Liver (tissue), 9 donors: ENCODE data around the gene RELL1. TPM values are rescaled to one million over a fixed set of nuclear protein-coding genes. Genes with fewer than 3 reads are reported as not detected.

ENCODE experiments used
- DNase-seq: peaks from one replicate; pipeline ENCODE4 v3.0.0-alpha.2; 2017; ENCODE audit warnings: low spot score
- H3K27ac ChIP-seq, 2 donors: one replicate each; pipeline ENCODE4 v1.7.0; 2013; ENCODE audit warnings: inconsistent platforms in 2 of 2, low read length in 2 of 2, control low read depth in 1 of 2, low read depth in 1 of 2, mild to moderate bottlenecking in 1 of 2
- H3K27me3 ChIP-seq, 4 donors: one replicate each; pipeline versions ENCODE4 v1.6.1 to v1.7.0; 2013; ENCODE audit warnings: low read length in 3 of 4, inconsistent platforms in 1 of 4, mild to moderate bottlenecking in 1 of 4, moderate library complexity in 1 of 4; ENCODE audit not compliant: control insufficient read depth in 4 of 4, insufficient read depth in 4 of 4
- H3K36me3 ChIP-seq, 4 donors: one replicate each; pipeline versions ENCODE4 v1.6.1 to v1.7.0; 2013; ENCODE audit warnings: low read length in 3 of 4, mild to moderate bottlenecking in 3 of 4, low read depth in 1 of 4, moderate library complexity in 1 of 4; ENCODE audit not compliant: control insufficient read depth in 4 of 4, insufficient read depth in 3 of 4
- H3K4me1 ChIP-seq, 4 donors: one replicate each; pipeline versions ENCODE4 v1.6.1 to v1.7.0; 2013; ENCODE audit warnings: low read length in 3 of 4, mild to moderate bottlenecking in 3 of 4, moderate library complexity in 1 of 4; ENCODE audit not compliant: control insufficient read depth in 4 of 4, insufficient read depth in 4 of 4
- H3K4me3 ChIP-seq, 3 donors: one replicate each; pipeline versions ENCODE4 v1.6.1 to v1.7.0; 2013; ENCODE audit warnings: low read length in 3 of 3, control low read depth in 1 of 3, low read depth in 1 of 3, mild to moderate bottlenecking in 1 of 3
- H3K9ac ChIP-seq, 2 donors: one replicate each; pipeline ENCODE4 v1.7.0; 2013; ENCODE audit warnings: low read length in 2 of 2, mild to moderate bottlenecking in 2 of 2, moderate library complexity in 2 of 2, control low read depth in 1 of 2, low read depth in 1 of 2
- H3K9me3 ChIP-seq, 4 donors: one replicate each; pipeline versions ENCODE4 v1.6.1 to v1.7.0; 2013; ENCODE audit warnings: low read length in 3 of 4; ENCODE audit not compliant: control insufficient read depth in 4 of 4
- EGR1 ChIP-seq, 2 donors: IDR thresholded peaks; 2 replicates each; pipeline ENCODE4 v1.6.1; 2016 to 2018; ENCODE audit warnings: antibody characterized with exemption in 2 of 2, low read depth in 2 of 2
- FOXA1 ChIP-seq: IDR thresholded peaks from 2 replicates; pipeline ENCODE4 v1.6.1; 2016; ENCODE audit warnings: antibody characterized with exemption
- FOXA2 ChIP-seq: IDR thresholded peaks from 2 replicates; pipeline ENCODE4 v1.6.1; 2016; ENCODE audit warnings: antibody characterized with exemption
- GABPA ChIP-seq, 2 donors: IDR thresholded peaks in 1 of 2; conservative IDR thresholded peaks in 1 of 2; 2 replicates each; pipeline ENCODE4 v1.6.1; 2016; ENCODE audit warnings: antibody characterized with exemption in 2 of 2, mild to moderate bottlenecking in 1 of 2, moderate library complexity in 1 of 2
- HNF4A ChIP-seq, 2 donors: conservative IDR thresholded peaks; 2 replicates each; pipeline ENCODE4 v1.6.1; 2016; ENCODE audit warnings: antibody characterized with exemption in 2 of 2, mild to moderate bottlenecking in 2 of 2
- JUND ChIP-seq, 2 donors: IDR thresholded peaks; 2 replicates each; pipeline ENCODE4 v1.6.1; 2016; ENCODE audit warnings: antibody characterized with exemption in 2 of 2
- NR2F2 ChIP-seq: IDR thresholded peaks from 2 replicates; pipeline ENCODE4 v1.6.1; 2016; ENCODE audit warnings: antibody characterized with exemption
- RXRA ChIP-seq, 2 donors: IDR thresholded peaks; 2 replicates each; pipeline ENCODE4 v1.6.1; 2017 to 2018; ENCODE audit warnings: antibody characterized with exemption in 2 of 2, mild to moderate bottlenecking in 1 of 2
- TAF1 ChIP-seq: conservative IDR thresholded peaks from 2 replicates; pipeline ENCODE4 v1.6.1; 2016; ENCODE audit warnings: antibody characterized with exemption, mild to moderate bottlenecking
- YY1 ChIP-seq: IDR thresholded peaks from 2 replicates; pipeline ENCODE4 v1.6.1; 2016; ENCODE audit warnings: antibody characterized with exemption, mild to moderate bottlenecking
- ZBTB33 ChIP-seq: IDR thresholded peaks from 2 replicates; pipeline ENCODE4 v1.6.1; 2016; ENCODE audit warnings: antibody characterized with exemption
- WGBS: extraction: QIAGEN DNeasy Blood & Tissue Kit; methylation state at CpG from one replicate; pipeline ENCODE4 v1.1.7; 2013; 5-methylcytosine and 5-hydroxymethylcytosine counted together
- polyA plus RNA-seq, 2 donors: library from polyadenylated mRNA; stranded (reverse) in 1 of 2; unstranded in 1 of 2; fragments of 200-250 nt in 1 of 2; fragments of >200 nt in 1 of 2; fragmentation: Nextera tagmentation in 1 of 2; extraction: Ambion mirVana in 1 of 2; gene quantifications; one replicate each; pipeline versions ENCODE4 v1.2.1 to v1.2.3, GENCODE V29; 2013 to 2015
- total RNA-seq, 2 donors: library from RNA; depleted of rRNA; stranded (reverse); fragments of >200 nt; gene quantifications; one replicate each; pipeline ENCODE4 v1.2.3, GENCODE V29; 2014
- TF ChIP-seq, protein P1 (sequence below): IDR thresholded peaks from 2 replicates; pipeline ENCODE4 v1.6.1; 2016; ENCODE audit warnings: antibody characterized with exemption, mild to moderate bottlenecking
- TF ChIP-seq, protein P2 (sequence below): IDR thresholded peaks from 2 replicates; pipeline ENCODE4 v1.6.1; 2016; ENCODE audit warnings: antibody characterized with exemption
- TF ChIP-seq, protein P3 (sequence below): fragments of 150-350 bp; IDR thresholded peaks from 2 replicates; pipeline ENCODE4 v1.5.1; 2017; ENCODE audit warnings: improper control_type of control experiment, low read depth, low read length; ENCODE audit not compliant: missing input control
- donor health status: healthy.
- donor health status: healthy.
- donor health status: healthy.
- donor health status: healthy.
- donor health status: healthy.

Gene RELL1
- total and polyA plus RNA-seq, 4 donors, result 1.5 to 16.8 (median 7.3) TPM

DNA sequence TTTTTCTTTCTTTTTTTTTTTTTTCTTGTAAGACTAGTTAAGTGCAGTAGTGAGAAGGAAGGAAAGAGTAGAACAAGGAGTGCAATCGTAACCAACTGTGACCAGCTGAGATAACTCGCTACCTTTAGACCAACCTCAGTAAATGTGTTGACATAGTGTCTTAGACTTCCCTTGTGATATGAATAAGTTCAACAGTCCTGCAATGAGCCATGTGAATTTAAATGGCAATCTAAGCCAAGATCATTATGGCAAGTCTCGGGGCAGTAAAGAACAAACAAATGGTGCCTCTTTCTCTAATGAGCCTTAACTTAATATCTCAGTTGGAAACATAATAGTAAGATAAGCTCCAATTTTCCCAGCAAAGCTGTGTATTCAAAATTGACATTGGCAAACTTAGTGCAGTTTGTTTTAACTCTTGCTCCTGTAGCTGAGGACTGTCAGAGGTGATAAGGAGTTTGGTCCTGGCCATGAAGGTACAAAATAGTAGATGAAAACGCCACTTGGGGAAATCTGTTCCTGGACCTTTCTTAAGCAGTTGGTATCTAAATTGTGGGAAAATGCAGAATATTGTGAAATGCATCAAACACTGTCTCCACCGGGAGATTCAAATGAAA lies 13.8 kb upstream of the RELL1 start:
- no peaks in the 10 kb centered on the region for H3K9me3 ChIP-seq
- no peaks in the 10 kb centered on the region for H3K27me3 ChIP-seq
- WGBS, result 69% methylated on average over 5 of the region's 5 CpGs
- H3K4me1 ChIP-seq, result no peaks in the 10 kb centered on the region
- no peak for TF ChIP-seq TAF1
- TF ChIP-seq RXRA (IDR thresholded peaks at IDR 0.05), result no peak
- TF ChIP-seq EGR1 (IDR thresholded peaks at IDR 0.05; ENCODE audit: low read depth in 2 of 2), result no peak
- no peak for TF ChIP-seq HNF4A (conservative IDR thresholded peaks at IDR 0.05)
- TF ChIP-seq, protein P1, sequence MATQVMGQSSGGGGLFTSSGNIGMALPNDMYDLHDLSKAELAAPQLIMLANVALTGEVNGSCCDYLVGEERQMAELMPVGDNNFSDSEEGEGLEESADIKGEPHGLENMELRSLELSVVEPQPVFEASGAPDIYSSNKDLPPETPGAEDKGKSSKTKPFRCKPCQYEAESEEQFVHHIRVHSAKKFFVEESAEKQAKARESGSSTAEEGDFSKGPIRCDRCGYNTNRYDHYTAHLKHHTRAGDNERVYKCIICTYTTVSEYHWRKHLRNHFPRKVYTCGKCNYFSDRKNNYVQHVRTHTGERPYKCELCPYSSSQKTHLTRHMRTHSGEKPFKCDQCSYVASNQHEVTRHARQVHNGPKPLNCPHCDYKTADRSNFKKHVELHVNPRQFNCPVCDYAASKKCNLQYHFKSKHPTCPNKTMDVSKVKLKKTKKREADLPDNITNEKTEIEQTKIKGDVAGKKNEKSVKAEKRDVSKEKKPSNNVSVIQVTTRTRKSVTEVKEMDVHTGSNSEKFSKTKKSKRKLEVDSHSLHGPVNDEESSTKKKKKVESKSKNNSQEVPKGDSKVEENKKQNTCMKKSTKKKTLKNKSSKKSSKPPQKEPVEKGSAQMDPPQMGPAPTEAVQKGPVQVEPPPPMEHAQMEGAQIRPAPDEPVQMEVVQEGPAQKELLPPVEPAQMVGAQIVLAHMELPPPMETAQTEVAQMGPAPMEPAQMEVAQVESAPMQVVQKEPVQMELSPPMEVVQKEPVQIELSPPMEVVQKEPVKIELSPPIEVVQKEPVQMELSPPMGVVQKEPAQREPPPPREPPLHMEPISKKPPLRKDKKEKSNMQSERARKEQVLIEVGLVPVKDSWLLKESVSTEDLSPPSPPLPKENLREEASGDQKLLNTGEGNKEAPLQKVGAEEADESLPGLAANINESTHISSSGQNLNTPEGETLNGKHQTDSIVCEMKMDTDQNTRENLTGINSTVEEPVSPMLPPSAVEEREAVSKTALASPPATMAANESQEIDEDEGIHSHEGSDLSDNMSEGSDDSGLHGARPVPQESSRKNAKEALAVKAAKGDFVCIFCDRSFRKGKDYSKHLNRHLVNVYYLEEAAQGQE, result no peak
- no peak for TF ChIP-seq ZBTB33
- no peak for TF ChIP-seq FOXA1
- TF ChIP-seq FOXA2, result no peak
- TF ChIP-seq NR2F2, result no peak
- TF ChIP-seq, protein P2, sequence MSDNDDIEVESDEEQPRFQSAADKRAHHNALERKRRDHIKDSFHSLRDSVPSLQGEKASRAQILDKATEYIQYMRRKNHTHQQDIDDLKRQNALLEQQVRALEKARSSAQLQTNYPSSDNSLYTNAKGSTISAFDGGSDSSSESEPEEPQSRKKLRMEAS, result no peak
- TF ChIP-seq, protein P3, sequence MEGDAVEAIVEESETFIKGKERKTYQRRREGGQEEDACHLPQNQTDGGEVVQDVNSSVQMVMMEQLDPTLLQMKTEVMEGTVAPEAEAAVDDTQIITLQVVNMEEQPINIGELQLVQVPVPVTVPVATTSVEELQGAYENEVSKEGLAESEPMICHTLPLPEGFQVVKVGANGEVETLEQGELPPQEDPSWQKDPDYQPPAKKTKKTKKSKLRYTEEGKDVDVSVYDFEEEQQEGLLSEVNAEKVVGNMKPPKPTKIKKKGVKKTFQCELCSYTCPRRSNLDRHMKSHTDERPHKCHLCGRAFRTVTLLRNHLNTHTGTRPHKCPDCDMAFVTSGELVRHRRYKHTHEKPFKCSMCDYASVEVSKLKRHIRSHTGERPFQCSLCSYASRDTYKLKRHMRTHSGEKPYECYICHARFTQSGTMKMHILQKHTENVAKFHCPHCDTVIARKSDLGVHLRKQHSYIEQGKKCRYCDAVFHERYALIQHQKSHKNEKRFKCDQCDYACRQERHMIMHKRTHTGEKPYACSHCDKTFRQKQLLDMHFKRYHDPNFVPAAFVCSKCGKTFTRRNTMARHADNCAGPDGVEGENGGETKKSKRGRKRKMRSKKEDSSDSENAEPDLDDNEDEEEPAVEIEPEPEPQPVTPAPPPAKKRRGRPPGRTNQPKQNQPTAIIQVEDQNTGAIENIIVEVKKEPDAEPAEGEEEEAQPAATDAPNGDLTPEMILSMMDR, result no peak
- H3K9ac ChIP-seq, result no peak overlapping the region
- no peaks in the 10 kb centered on the region for H3K36me3 ChIP-seq
- H3K27ac ChIP-seq, result no peak overlapping the region
- no peak for DNase-seq
- H3K4me3 ChIP-seq, result no peak overlapping the region

DNA sequence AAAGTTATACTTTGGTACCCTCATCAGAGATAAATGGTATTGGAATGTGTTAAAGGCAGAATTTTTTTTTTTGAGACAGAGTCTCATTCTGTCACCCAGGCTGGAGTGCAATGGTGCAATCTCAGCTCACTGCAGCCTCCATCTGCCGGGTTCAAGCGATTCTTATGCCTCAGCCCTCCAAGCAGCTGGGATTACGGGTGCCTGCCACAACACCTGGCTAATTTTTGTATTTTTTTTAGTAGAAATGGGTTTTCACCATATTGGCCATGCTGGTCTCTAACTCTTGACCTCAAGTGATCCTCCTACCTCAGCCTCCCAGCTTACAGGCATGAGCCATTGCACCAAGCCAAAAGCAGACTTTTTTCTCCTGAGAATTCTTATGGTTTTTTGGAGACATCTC lies 11.4 kb upstream of the RELL1 start:
- Histone ChIP-seq H3K9ac (no peak overlapping the region), H3K27ac (no peak overlapping the region), H3K9me3 (no peaks in the 10 kb centered on the region), H3K27me3 (no peaks in the 10 kb centered on the region), H3K4me3 (no peak overlapping the region), H3K4me1 (no peaks in the 10 kb centered on the region), H3K36me3 (no peaks in the 10 kb centered on the region)
- DNase-seq, result no peak
- 99% methylated on average over 3 of the region's 3 CpGs for WGBS
- TF ChIP-seq RXRA (IDR thresholded peaks at IDR 0.05) (no peak), FOXA2 (no peak), GABPA (IDR thresholded peaks at IDR 0.05 in 1 of 2, conservative IDR thresholded peaks at IDR 0.05 in 1 of 2) (no peak), ZBTB33 (no peak), JUND (IDR thresholded peaks at IDR 0.05) (no peak), YY1 (no peak), HNF4A (conservative IDR thresholded peaks at IDR 0.05) (no peak), TAF1 (no peak)
- TF ChIP-seq, protein P2, result no peak
- TF ChIP-seq, protein P3, result no peak
- TF ChIP-seq, protein P1, result no peak
